GM12878 (cell line): Measurements from ENCODE around the gene NOC4L.

Experiments used
- JUND ChIP-seq: IDR thresholded peaks from 2 replicates; pipeline ENCODE4 v1.6.1; 2012; ENCODE audit warnings: low read depth, mild to moderate bottlenecking, low read length, improper control_type of control experiment, moderate library complexity
- RFX5 ChIP-seq: IDR thresholded peaks from 2 replicates; pipeline ENCODE4 v1.6.1; 2011; ENCODE audit warnings: low read depth, low read length, improper control_type of control experiment
- TF ChIP-seq, protein P1 (sequence below): IDR thresholded peaks from 2 replicates; pipeline ENCODE4 v1.6.1; 2011; ENCODE audit warnings: low read depth, mild to moderate bottlenecking, low read length, moderate library complexity, borderline replicate concordance; ENCODE audit errors: extremely low read depth

DNA sequence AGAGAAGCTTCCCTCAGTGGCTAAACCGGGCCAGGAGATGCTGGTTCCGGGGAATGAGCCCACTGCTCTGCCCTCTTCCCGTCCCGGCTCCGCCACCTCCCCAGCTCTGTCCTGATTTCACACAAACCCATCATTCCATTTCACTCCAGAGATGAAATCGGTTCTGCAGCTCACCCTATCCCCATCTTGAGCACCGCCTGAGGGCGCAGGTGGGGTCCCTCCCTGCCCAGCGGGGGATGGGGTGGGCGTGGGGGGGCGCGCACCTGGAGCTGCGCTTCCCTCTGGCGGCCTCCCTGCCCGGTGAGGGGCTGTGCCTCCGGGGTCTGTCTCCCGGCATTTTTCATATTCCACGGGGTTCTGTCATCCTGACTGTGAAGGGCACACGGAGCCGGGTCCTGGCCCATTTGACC, 44.7 kb downstream of the NOC4L start:
- no peak for TF ChIP-seq JUND
- TF ChIP-seq, protein P1, sequence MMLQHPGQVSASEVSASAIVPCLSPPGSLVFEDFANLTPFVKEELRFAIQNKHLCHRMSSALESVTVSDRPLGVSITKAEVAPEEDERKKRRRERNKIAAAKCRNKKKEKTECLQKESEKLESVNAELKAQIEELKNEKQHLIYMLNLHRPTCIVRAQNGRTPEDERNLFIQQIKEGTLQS, result no peak
- TF ChIP-seq RFX5, result no peak
